HepG2 (cell line): ENCODE data around the gene ZNF747. TPM values are rescaled to one million over a fixed set of nuclear protein-coding genes. Genes with fewer than 3 reads are reported as not detected.

Source experiments
- CBX5 ChIP-seq: sonication (generic); formaldehyde crosslinking; IDR thresholded peaks from 2 replicates; pipeline ENCODE4 v1.4.0; 2020; ENCODE audit warnings: missing genetic modification reagents, borderline replicate concordance
- CENPT ChIP-seq: sonication (generic); formaldehyde crosslinking; IDR thresholded peaks from 2 replicates; pipeline ENCODE4 v1.8.0; 2022; ENCODE audit warnings: low read depth, mild to moderate bottlenecking, moderate library complexity, missing genetic modification reagents
- CERS6 ChIP-seq: sonication (generic); formaldehyde crosslinking; IDR thresholded peaks from 2 replicates; pipeline ENCODE4 v1.5.0; 2020; ENCODE audit warnings: missing genetic modification reagents
- EED ChIP-seq: sonication (generic); formaldehyde crosslinking; IDR thresholded peaks from 2 replicates; pipeline ENCODE4 v1.5.0; 2020; ENCODE audit warnings: mild to moderate bottlenecking, missing genetic modification reagents
- GABPB1 ChIP-seq: IDR thresholded peaks from 2 replicates; pipeline ENCODE4 v1.6.1; 2016; ENCODE audit warnings: mild to moderate bottlenecking, missing genetic modification reagents, moderate library complexity, missing compliant biosample characterization
- GFI1 ChIP-seq: sonication (generic); formaldehyde crosslinking; IDR thresholded peaks from 2 replicates; pipeline ENCODE4 v1.5.0; 2020; ENCODE audit warnings: missing genetic modification reagents, mild to moderate bottlenecking, borderline replicate concordance
- HDAC1 ChIP-seq: sonication (generic); formaldehyde crosslinking; IDR thresholded peaks from 2 replicates; pipeline ENCODE4 v1.5.1; 2020; ENCODE audit warnings: mild to moderate bottlenecking, missing genetic modification reagents
- IRF2 ChIP-seq: IDR thresholded peaks from 2 replicates; pipeline ENCODE4 v1.6.1; 2018; ENCODE audit warnings: missing genetic modification reagents, missing compliant biosample characterization
- KAT7 ChIP-seq: IDR thresholded peaks from 2 replicates; pipeline ENCODE4 v1.6.1; 2018; ENCODE audit warnings: borderline replicate concordance, missing compliant biosample characterization
- PBX2 ChIP-seq: IDR thresholded peaks from 2 replicates; pipeline ENCODE4 v1.6.1; 2016; ENCODE audit warnings: control low read depth
- POGK ChIP-seq: sonication (generic); formaldehyde crosslinking; conservative IDR thresholded peaks from 2 replicates; pipeline ENCODE4 v1.8.0; 2022; ENCODE audit warnings: mild to moderate bottlenecking, moderate library complexity, missing genetic modification reagents
- SALL1 ChIP-seq: sonication (generic); formaldehyde crosslinking; IDR thresholded peaks from 2 replicates; pipeline ENCODE4 v1.8.0; 2022; ENCODE audit warnings: mild to moderate bottlenecking, missing genetic modification reagents
- SOX13 ChIP-seq, 3 experiments: fragments of 450-650 bp in 1 of 3; sonication (generic) in 1 of 3; formaldehyde crosslinking in 1 of 3; IDR thresholded peaks in 2 of 3; conservative IDR thresholded peaks in 1 of 3; 2 replicates each; pipeline versions ENCODE4 v1.5.0 to v1.6.1; 2016 to 2020; ENCODE audit warnings: antibody characterized with exemption in 1 of 3, mild to moderate bottlenecking in 1 of 3, missing compliant biosample characterization in 1 of 3, missing genetic modification reagents in 1 of 3, moderate library complexity in 1 of 3
- TBX2 ChIP-seq: sonication (generic); formaldehyde crosslinking; IDR thresholded peaks from 2 replicates; pipeline ENCODE4 v1.5.0; 2020; ENCODE audit warnings: missing genetic modification reagents, mild to moderate bottlenecking, borderline replicate concordance
- XBP1 ChIP-seq: sonication (generic); formaldehyde crosslinking; IDR thresholded peaks from 2 replicates; pipeline ENCODE4 v1.5.0; 2020; ENCODE audit warnings: missing genetic modification reagents
- ZNF292 ChIP-seq: sonication (generic); formaldehyde crosslinking; IDR thresholded peaks from 2 replicates; pipeline ENCODE4 v1.8.1; 2022; ENCODE audit warnings: mild to moderate bottlenecking, low read depth, missing genetic modification reagents, borderline replicate concordance
- ZSCAN12 ChIP-seq: sonication (generic); formaldehyde crosslinking; IDR thresholded peaks from 2 replicates; pipeline ENCODE4 v1.9.0; 2021; ENCODE audit warnings: mild to moderate bottlenecking, missing genetic modification reagents
- polyA plus RNA-seq, 8 experiments: library from polyadenylated mRNA; depleted of rRNA in 3 of 8; stranded (reverse) in 7 of 8; unstranded in 1 of 8; fragments of >200 nt; fragmentation: Illumina TruSeq in 4 of 8; extraction: Trizol in 4 of 8; gene quantifications; 2 replicates each; pipeline versions ENCODE4 v1.2.1 to v1.2.3, GENCODE V29; 2011 to 2016; ENCODE audit warnings: low read depth in 4 of 8, missing spikeins in 1 of 8, mixed read lengths in 1 of 8; ENCODE audit not compliant: insufficient read depth in 1 of 8
- total RNA-seq, 5 experiments: library from RNA; depleted of rRNA; stranded (reverse); fragments of >200 nt; fragmentation: Illumina TruSeq; extraction: Trizol; gene quantifications; 2 replicates each; pipeline ENCODE4 v1.2.3, GENCODE V29; 2016; ENCODE audit warnings: low read depth in 1 of 5
- TF ChIP-seq, protein P1 (sequence below): IDR thresholded peaks from 2 replicates; pipeline ENCODE4 v1.6.1; 2016; ENCODE audit warnings: low read depth, control low read depth
- TF ChIP-seq, protein P2 (sequence below): sonication (generic); formaldehyde crosslinking; IDR thresholded peaks from 2 replicates; pipeline ENCODE4 v1.5.0; 2020; ENCODE audit warnings: missing genetic modification reagents, mild to moderate bottlenecking, borderline replicate concordance
- TF ChIP-seq, protein P3 (sequence below): sonication (generic); formaldehyde crosslinking; IDR thresholded peaks from 2 replicates; pipeline ENCODE4 v1.8.1; 2023; ENCODE audit warnings: missing genetic modification reagents, inconsistent platforms, borderline replicate concordance

Gene ZNF747
- total and polyA plus RNA-seq, 2 of the 13 experiments (the other 11 are each of a cell fraction or from before 2014, with no cell fraction given): 7.2 to 10.2 TPM

DNA sequence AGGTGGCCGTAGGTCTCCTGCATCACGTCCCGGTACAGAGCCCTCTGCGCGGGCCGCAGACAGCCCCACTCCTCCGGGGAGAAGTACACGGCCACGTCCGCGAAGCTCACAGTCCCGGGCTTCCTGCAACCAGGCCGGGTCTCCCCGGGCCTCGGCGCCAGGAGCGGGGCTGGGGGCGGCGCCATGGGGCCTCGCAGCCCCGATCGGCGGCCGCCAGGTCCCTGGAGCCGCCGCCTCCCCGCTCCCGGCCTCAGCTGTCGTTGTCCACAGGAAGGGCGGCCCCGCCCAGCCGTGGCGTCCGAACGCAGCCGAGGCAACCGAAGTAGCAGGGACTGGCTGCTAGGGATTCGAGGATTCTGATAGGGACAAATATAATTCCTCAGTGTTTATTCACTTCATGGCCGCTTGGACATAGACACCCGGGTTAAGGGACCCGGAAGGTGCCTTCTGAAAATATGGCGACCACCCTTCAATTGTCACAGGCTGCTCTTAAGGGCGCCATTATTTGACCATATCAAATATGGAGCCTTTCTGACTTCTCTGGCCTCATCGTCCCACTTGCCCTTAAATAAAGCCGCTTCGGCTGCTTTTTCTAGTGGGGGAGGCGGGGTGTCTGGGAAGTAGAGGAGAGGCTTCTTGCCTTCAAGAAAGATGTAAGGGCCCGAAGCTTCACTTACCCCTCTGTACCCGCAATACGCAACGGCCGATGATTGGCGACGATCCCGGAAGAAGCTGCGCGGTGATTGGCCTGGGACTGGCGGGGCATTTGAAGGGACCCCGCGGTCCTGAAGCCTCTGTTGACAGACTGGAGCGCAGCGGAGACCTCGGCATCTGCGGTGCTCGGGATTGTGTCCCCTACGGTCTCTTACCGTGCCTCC is 37.0 kb upstream of the ZNF747 start, which contains the start of gene ZNF688 (continued):
- peak; percentile 74 for TF ChIP-seq TBX2
- TF ChIP-seq KAT7 (CRISPR knock-in tag): no peak; the same call in 1 of the 2 replicates
- TF ChIP-seq, protein P1, sequence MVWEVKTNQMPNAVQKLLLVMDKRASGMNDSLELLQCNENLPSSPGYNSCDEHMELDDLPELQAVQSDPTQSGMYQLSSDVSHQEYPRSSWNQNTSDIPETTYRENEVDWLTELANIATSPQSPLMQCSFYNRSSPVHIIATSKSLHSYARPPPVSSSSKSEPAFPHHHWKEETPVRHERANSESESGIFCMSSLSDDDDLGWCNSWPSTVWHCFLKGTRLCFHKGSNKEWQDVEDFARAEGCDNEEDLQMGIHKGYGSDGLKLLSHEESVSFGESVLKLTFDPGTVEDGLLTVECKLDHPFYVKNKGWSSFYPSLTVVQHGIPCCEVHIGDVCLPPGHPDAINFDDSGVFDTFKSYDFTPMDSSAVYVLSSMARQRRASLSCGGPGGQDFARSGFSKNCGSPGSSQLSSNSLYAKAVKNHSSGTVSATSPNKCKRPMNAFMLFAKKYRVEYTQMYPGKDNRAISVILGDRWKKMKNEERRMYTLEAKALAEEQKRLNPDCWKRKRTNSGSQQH (CRISPR knock-in tag): peak; percentile 96
- peak; percentile 53 for TF ChIP-seq SALL1 (CRISPR knock-in tag)
- TF ChIP-seq HDAC1 (CRISPR knock-in tag): peak; percentile 100
- no peak for TF ChIP-seq SOX13 (IDR thresholded peaks at IDR 0.05)
- TF ChIP-seq SOX13 (CRISPR knock-in tag; conservative IDR thresholded peaks at IDR 0.05 in 1 of 2, IDR thresholded peaks at IDR 0.05 in 1 of 2): no peak; a peak in 1 of 4 replicates
- no peak for TF ChIP-seq CERS6
- no peak for TF ChIP-seq CBX5 (CRISPR knock-in tag)
- peak; percentile 16; the same call in 1 of the 2 replicates for TF ChIP-seq IRF2 (CRISPR knock-in tag)
- no peak for TF ChIP-seq POGK
- peak; percentile 66; the same call in 1 of the 2 replicates for TF ChIP-seq EED (CRISPR knock-in tag)
- TF ChIP-seq PBX2: no peak
- TF ChIP-seq ZSCAN12: no peak
- TF ChIP-seq, protein P2, sequence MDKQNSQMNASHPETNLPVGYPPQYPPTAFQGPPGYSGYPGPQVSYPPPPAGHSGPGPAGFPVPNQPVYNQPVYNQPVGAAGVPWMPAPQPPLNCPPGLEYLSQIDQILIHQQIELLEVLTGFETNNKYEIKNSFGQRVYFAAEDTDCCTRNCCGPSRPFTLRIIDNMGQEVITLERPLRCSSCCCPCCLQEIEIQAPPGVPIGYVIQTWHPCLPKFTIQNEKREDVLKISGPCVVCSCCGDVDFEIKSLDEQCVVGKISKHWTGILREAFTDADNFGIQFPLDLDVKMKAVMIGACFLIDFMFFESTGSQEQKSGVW (CRISPR knock-in tag): no peak
- TF ChIP-seq CENPT: no peak
- TF ChIP-seq, protein P3, sequence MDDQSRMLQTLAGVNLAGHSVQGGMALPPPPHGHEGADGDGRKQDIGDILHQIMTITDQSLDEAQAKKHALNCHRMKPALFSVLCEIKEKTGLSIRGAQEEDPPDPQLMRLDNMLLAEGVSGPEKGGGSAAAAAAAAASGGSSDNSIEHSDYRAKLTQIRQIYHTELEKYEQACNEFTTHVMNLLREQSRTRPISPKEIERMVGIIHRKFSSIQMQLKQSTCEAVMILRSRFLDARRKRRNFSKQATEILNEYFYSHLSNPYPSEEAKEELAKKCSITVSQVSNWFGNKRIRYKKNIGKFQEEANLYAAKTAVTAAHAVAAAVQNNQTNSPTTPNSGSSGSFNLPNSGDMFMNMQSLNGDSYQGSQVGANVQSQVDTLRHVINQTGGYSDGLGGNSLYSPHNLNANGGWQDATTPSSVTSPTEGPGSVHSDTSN: no peak
- TF ChIP-seq GFI1 (CRISPR knock-in tag): 0 out of 2 replicates have a peak, but pooled peaks have one; percentile 41
- TF ChIP-seq ZNF292: no peak
- 0 out of 2 replicates have a peak, but pooled peaks have one; percentile 19 for TF ChIP-seq XBP1 (CRISPR knock-in tag)
- peak; percentile 78 for TF ChIP-seq GABPB1
